VCaP (cell line): Measurements from ENCODE around the gene NOC4L.

Source experiments
- H3K27ac ChIP-seq: fragments of 450-650 bp; 2 replicates; pipeline ENCODE4 v1.5.1; 2017
- TF ChIP-seq, protein P1 (sequence below): fragments of 450-650 bp; conservative IDR thresholded peaks from 2 replicates; pipeline ENCODE4 v1.5.1; 2017; ENCODE audit warnings: mild to moderate bottlenecking, moderate library complexity

Gene NOC4L

DNA sequence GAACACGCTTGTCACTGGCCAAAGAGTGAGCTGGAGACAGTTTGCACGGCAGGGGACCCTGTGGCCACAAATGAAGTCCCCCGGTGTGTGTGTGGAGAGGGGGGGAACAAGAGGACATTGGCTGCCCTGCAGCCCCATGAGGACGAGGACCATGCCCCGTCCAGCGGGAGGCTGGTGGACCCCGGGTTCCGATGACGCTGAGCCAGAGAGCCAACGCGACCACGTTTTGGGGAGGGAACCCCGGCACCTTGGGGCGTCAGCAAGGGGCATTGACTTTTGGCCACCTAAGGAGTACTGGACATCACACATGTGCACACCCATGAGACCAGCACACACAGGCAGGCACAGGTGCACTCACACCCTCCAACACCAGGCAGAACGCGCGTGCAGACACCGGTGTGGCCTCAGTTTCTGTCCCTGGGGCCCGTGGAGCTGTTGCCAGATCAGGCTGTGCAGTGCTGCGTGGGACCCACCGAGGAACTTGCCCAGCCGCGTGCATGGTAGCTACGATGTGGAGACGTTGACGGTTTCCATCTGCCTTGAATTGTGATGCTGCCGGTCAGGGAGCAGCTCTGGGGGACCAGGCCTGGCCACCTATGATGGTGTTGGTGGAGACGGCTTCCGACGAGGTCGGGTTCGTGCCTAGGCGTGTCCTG, 26.5 kb downstream of the NOC4L start:
- H3K27ac ChIP-seq: no peak overlapping the region
- TF ChIP-seq, protein P1, sequence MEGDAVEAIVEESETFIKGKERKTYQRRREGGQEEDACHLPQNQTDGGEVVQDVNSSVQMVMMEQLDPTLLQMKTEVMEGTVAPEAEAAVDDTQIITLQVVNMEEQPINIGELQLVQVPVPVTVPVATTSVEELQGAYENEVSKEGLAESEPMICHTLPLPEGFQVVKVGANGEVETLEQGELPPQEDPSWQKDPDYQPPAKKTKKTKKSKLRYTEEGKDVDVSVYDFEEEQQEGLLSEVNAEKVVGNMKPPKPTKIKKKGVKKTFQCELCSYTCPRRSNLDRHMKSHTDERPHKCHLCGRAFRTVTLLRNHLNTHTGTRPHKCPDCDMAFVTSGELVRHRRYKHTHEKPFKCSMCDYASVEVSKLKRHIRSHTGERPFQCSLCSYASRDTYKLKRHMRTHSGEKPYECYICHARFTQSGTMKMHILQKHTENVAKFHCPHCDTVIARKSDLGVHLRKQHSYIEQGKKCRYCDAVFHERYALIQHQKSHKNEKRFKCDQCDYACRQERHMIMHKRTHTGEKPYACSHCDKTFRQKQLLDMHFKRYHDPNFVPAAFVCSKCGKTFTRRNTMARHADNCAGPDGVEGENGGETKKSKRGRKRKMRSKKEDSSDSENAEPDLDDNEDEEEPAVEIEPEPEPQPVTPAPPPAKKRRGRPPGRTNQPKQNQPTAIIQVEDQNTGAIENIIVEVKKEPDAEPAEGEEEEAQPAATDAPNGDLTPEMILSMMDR: no peak

DNA sequence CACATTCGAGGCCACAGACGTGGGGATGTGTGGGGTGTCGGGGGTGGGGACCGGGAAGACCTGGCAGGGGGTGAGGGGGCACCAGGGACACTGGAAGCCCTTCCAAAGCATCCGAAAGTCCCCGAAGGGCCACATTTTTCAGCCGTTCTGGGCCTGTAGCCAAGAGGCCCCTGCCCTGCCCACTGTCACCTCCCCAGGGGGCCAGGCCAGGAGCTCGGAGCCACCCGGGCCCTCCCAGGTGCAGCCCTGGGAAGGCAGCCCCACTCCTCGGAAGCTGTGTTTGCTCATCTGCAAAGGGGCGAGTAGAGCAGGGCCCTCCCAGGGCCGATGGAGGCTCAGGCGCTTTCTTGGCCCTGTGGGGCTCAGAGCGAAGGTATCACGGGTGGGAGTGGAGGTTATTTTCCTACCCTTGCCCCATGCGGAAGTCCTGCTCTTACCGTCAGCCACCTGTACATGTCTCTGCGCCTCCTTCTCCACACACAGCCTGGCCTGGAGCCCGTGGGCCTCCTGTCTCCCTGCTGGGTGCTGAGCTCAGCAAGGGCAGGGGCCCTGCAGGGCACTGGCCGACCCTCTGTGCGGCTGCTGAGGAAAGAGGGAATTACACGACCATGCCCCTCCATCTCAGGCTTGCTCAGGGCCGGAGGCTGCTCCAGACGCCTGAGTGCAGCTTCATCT, 27.2 kb downstream of the NOC4L start:
- TF ChIP-seq, protein P1: no peak

DNA sequence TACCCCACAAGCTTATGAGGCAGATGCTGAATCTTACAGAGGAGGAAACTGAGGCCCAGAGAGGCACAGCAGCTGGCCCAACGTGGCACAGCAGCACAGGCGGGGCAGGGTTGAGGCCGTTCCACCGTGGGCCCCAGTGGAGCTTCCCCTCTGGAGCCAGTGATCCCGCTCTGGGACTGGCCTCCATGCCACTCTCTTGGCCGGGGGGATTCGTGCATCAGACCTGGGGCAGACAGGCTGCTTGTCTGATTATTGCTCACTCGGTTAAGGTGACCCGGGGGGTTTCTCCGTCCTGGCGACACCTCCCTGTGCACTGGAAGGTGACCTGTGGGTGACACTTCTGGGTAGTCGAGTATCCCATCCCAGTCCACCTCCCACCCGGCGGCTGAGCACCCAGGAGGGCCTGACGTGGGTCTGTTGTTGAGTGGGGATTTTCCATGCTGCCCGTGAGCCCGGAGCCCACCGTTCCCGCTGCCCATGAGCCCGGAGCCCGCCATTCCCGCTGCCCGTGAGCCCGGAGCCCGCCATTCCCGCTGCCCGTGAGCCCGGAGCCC, 27.8 kb downstream of the NOC4L start:
- H3K27ac ChIP-seq: no peak overlapping the region
- TF ChIP-seq, protein P1: no peak

More for the DNA sequence above, 27.2 kb downstream of the NOC4L start:
- H3K27ac ChIP-seq: no peak overlapping the region

DNA sequence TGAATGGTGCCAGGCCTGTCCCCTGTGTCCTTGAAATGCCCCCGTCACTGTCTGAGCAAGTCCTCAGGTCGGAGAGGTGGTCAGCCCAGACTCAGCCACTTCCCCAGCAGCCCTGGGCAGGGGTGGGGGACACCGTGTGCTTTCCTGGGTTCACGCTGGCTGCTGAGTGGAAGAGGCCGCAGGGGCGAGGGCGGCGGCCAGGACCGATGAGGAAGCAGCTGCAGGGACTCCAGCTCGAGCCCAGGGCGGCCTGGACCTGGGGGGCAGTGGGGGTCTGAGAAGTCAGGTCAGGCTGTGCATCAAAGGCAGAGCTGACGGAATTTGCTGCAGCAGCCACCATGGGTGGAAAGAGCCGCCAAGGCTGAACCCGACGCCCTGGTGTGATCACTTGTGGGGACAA, 28.4 kb downstream of the NOC4L start:
- TF ChIP-seq, protein P1: no peak
- H3K27ac ChIP-seq: no peak overlapping the region

DNA sequence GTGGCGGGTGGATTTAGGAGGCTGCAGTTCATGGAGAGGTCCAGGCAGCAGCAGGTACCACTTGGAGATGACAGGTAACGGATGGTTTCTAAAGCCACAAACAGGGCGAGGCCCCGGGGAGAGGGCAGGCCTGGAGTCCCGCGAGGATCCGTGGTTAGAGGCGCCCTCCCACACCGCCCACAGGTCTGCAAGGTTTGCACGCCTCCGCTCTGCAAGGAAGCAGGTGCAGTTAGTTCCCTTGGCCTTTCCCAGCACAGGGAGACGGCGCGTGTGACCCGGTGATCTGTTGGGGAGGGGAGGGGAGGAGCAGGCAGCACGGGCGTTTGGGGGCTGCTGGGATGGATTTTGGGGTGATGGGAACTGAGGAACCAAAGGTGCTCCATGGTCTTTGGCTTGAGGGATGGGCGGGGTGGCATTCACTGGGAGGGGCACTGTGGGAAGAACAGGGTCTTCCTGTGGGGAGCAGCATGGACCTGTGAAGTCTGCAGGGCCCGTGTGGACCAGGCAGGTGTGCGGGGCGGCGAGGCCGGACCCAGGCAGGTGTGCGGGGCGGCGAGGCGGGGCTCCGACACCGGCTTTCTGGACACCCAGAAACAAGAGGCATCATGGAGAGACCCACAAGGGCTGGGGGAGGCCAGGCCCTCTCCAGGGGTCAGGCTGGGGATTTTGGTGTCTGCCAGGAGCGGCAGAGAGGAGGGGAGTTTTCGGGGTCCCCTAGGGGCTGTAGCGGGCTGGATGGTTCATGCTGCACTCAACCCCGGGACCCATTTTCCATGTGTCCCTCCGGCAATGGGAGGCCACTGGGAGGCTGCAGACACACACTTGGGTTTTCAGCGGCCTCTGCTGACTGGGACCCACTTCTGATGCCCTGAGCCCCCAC, 29.1 kb downstream of the NOC4L start:
- H3K27ac ChIP-seq: no peak overlapping the region
- TF ChIP-seq, protein P1: no peak

DNA sequence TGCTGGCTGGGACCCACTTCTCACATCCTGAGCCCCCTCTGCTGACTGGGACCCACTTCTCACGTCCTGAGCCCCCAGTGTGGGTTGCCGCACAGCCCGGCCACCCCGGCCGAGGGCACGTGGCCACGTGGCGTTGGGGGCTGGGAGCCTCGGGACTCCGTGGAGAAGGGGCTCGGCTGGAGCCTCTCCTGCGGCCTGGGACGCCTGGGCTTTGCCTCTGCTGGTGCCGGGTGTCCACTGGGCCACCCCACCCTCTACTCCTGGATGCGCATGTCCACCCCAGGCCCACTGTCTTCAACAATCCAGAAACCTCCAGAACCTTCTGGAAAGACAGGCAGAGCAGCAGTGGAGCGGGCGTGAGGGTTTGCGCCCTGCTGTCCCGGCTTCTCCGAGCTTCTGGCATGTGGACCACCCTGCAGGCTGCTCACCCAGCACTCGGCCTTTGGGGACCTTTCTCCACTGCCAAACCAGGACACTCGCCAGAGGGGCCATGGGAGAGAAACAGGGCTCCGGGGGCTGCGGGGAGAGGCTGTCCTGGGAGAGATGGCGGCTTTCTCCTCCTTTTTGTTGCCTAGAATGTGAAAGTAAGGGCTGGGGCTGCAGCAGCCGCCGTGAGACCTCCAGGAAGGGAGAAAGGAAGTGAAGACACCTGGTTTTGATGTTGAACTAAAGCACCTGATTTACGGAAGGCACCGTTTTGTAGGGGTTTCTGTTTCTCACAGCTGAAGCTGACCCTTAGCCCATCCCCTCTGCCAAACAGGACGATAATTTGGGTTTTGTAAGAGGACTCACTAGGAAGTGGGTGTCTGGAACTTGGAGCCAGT, 30.0 kb downstream of the NOC4L start:
- TF ChIP-seq, protein P1: no peak
- no peak overlapping the region for H3K27ac ChIP-seq
